HG03565 (cell line): ENCODE data around the gene ACAA1.

ENCODE experiments used
- ATAC-seq: cut with Tn5 transposase; IDR thresholded peaks from one replicate; pipeline ENCODE4 v1.9.1; 2021; ENCODE audit warnings: mild to moderate bottlenecking, moderate library complexity; ENCODE audit not compliant: unreplicated experiment

The ACAA1 gene

GRCh38 chr3:38154625-38155255, 17.8 kb upstream of the ACAA1 start:
- ATAC-seq: no peak

GRCh38 chr3:38154033-38154494, 17.1 kb upstream of the ACAA1 start:
- ATAC-seq: no peak

GRCh38 chr3:38153221-38153620, 16.3 kb upstream of the ACAA1 start:
- no peak for ATAC-seq

DNA sequence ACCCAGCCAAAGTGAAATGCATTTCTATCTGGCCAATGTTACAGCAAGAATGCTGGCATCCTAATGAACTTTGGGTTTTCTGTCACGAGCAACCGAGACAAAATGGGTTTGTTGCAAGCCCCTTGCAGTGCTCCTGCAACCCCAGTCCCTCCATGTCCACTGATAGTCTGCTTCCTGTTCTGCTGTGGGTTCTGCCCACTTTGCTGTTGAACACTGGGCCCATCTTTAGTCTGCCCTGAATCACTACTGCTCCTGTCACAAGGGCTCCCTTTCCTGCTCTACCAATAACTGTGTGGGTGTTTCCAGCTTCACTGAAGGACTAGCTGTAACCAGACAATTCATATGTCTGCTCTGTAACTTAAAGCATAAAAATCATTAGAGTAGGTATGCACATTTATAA, 15.7 kb upstream of the ACAA1 start:
- no peak for ATAC-seq

- no peak for ATAC-seq
Measured at GRCh38 chr3:38151667-38152265, 14.8 kb upstream of the ACAA1 start.

DNA sequence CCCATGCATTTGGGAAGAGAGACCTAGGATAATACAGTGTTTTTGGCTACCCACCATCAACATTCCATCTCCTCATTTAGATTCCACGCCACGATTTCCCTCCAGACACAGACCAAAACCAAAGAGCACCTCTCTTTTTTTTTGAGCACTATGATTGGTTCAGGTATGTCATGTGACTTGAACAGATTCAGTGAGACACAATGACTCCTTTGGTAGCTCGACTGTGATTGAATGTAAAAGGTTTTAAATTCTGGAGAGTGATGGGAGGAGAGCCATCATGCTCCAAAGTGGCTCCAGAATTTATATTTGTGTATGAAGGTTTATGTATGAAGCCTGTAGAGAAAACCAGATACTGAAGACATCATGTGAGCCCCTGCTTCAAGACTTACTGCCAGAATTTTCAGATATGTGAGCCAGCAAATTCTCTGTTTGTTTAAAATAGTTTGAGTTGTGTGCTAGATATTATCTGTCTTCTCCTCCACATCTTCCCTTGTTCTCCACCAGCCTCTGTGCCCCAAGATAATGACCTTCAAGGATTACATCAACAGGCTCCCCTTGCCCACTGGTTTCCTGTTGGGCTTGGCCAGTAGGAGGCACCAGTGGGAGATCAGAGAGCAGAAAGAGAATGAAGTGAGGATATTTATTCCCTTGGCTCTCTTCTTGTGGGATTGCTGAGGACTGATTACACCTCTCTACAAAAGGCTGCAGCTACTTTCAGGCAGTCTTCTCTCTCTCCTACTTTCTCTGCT, 14.0 kb upstream of the ACAA1 start:
- no peak for ATAC-seq

DNA sequence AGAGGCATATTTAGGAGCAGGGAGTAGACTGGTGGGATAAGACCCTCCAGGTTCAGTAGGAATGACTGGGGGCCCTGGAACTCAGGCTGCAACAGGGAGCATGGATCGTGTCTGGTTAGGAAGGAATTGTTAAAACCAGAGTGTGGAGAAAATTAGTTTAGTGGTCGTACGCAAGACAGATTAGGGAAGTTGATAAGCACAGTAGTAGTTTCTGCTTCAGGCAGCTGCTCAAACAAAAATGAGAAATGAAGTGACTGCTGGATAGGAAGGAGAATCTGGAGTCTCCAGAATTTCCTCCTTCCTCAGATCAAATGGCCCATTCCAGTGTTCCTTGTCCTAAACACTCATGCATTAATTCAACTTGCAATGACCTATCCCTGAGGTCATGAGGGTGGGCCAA, 12.8 kb upstream of the ACAA1 start:
- no peak for ATAC-seq

DNA sequence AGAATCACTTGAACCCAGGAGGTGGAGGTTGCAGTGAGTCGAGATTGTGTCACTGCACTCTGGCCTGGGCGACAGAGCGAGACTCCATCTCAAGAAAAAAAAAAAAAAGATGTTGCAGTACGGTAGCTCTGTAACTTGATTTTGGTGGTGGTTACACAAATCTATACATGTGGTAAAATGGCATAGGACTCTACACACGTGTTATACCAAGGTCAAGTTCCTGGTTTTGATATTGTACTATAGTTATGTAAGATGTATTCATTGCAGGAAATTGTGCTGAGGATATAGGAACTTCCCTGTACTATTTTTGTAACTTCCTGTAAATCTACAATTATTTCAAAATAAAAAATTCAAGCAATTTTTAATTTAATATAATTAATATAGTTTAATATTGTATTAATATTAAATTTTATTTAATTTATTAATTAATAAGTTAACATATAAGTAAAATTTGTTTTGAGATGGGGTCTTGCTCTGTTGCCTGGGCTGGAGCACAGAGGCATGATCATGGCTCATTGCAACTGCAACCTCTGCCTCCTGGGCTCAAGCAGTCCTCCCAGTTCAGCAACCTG, 11.5 kb upstream of the ACAA1 start:
- no peak for ATAC-seq

GRCh38 chr3:38147421-38147820, 10.5 kb upstream of the ACAA1 start:
- no peak for ATAC-seq

DNA sequence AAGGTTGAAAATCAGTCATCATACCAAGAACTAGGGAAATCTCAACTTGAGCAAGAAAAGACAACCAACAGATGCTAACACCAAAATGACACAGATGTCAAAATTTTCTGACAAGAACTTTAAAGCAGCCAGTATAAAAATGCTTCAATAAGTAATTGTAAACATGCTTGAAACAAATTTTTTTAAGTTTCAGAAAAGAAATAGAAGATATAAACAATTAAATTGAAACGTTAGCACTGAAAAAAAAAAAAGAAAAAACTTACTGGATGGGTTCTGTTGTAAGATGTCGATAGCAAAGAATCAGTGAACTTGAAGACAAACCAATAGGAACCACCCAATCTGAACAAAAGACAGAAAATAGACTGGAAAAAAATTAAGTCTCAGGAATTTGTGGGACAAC, 9.6 kb upstream of the ACAA1 start:
- no peak for ATAC-seq

GRCh38 chr3:38143511-38143910, 6.6 kb upstream of the ACAA1 start:
- no peak for ATAC-seq

- no peak for ATAC-seq
Measured at GRCh38 chr3:38142959-38143358, 6.0 kb upstream of the ACAA1 start.

GRCh38 chr3:38141952-38142273, 5.0 kb upstream of the ACAA1 start:
- no peak for ATAC-seq

GRCh38 chr3:38141173-38141951, 4.4 kb upstream of the ACAA1 start:
- no peak for ATAC-seq

- ATAC-seq: no peak
Measured at GRCh38 chr3:38140326-38141172, 3.6 kb upstream of the ACAA1 start.

- no peak for ATAC-seq
Measured at GRCh38 chr3:38139652-38140051, 2.7 kb upstream of the ACAA1 start.

DNA sequence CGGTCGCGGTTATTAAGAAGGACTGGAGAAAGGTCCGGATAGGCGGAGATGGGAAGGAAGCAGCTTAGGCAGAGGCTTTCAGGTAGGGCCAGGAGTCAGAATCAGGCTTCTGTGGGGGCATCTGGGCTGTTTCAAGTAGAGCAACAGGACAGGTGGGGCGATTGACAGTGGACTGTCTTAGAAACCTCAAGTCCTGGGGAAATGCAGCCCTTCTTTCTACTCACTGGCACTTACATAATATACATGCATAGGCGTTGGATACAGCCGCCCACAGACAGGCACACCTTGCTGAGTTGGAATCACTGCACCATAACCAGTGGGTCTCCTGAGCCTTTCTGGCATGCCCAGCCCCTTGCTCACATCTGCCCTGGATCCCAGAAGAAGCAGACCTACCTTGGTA, 2.3 kb upstream of the ACAA1 start:
- ATAC-seq: no peak

DNA sequence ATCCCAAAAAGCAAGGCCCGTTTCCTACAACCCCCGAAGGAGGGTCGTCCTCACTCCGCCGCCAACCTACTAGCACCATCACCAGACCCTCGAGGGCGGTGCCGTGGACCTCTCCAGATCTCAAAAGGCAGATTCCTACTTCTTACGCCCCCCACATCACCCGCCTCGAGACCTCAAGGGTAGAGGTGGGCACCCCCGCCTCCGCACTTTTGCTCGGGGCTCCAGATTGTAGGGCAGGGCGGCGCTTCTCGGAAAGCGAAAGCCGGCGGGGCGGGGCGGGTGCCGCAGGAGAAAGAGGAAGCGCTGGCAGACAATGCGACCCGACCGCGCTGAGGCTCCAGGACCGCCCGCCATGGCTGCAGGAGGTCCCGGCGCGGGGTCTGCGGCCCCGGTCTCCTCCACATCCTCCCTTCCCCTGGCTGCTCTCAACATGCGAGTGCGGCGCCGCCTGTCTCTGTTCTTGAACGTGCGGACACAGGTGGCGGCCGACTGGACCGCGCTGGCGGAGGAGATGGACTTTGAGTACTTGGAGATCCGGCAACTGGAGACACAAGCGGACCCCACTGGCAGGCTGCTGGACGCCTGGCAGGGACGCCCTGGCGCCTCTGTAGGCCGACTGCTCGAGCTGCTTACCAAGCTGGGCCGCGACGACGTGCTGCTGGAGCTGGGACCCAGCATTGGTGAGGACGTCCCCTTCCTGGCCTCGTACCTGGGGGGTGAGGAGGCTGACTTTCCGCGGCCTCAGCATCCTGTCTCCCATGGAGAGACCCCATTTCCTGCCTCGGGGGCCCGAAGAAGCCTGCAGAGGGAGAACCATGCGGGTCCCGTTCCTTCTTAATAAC, 1.6 kb upstream of the ACAA1 start, which contains the start of gene MYD88:
MYD88 (plus strand) TSS at position 313 of the 842 bp plus-strand sequence; CDS start at position 353, 40 bp downstream.
- ATAC-seq: no peak

DNA sequence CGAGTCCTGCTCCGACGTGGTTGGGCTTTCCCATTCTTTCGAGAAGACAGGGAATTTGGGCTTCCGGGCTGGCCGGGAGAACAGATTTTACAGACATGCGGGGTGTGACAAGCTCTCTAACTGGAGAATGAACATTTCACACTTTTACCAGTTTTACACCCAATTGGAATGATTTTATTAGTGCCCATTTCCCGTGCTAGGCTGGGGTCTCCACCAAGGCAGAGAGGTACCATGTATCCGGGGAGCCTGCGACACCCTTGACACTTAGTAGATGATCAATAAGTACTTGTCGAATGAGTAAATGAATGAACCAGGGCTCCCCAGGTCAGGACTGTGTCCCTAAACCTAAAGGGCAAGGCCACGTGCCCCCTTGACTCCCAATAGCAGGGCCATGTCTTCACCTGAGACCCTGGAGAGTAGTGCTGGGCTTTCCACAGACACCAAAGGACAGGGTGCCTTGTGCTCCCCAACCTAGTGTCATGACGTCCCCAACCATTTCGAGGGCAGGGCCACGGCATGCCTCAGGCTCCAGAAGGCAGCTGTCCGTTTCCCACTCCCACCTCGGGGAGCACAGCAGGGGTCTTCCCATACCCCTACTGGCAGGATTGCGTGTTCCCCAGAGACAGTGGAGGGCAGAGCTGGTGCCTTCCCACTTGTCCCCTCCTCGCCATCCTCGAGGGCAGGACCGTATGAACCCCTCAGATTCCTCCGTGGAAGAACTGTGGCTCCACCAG, 855 bp upstream of the ACAA1 start:
- ATAC-seq: no peak
